Measurements from ENCODE around the gene RERE. TPM values are rescaled to one million over a fixed set of nuclear protein-coding genes. Genes with fewer than 3 reads are reported as not detected.

RERE gene
- total and polyA plus RNA-seq, 2 donors (not counting 3 experiments of a cell fraction or from before 2014, with no cell fraction given): 14.1 to 113 TPM

DNA sequence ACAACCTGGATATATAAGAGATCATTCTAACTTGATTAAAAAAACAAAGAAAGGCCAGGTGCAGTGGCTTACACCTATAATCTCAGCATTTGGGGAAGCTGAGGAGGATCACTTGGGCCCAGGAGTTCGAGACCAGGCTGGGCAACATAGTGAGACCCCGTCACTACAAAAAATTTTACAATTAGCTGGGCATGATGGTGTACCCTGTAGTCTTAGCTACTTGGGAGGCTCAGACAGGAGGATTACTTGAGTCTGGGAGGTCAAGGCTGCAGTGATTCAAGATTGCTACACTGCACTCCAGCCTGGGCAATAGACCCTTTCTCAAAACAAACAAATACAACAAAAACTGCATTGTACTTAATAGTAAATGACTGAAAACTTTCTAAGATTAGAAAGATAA lies 330.2 kb downstream of the RERE start:
- Histone ChIP-seq H3K27ac (ENCODE audit: insufficient read depth, low read depth, low read length) (no peak overlapping the region), H3K4me1 (ENCODE audit: control insufficient read depth, extremely low read depth, insufficient read depth, low read length) (no peaks in the 10 kb centered on the region), H3K27me3 (ENCODE audit: control insufficient read depth in 2 of 2, insufficient read depth in 2 of 2, low read length in 2 of 2) (no peaks in the 10 kb centered on the region), H3K9me1 (replicated peaks; ENCODE audit: control insufficient read depth, extremely low read depth, insufficient read depth, low read length) (no peaks in the 10 kb centered on the region), H3K36me3 (ENCODE audit: control insufficient read depth in 2 of 2, extremely low read depth in 1 of 2, insufficient read depth in 2 of 2, low read length in 2 of 2) (no peaks in the 10 kb centered on the region), H3K4me3 (replicated peaks in 1 of 3; ENCODE audit: insufficient read depth in 1 of 3, low read depth in 1 of 3, low read length in 3 of 3) (no peak overlapping the region), H3K79me2 (ENCODE audit: control insufficient read depth, insufficient read depth, low read length) (peaks cover 4% of the 10 kb centered on the region), H3K4me2 (ENCODE audit: insufficient read depth, low read length) (no peak overlapping the region), H3K9ac (replicated peaks; ENCODE audit: extremely low read depth, insufficient read depth, low read length) (no peak overlapping the region), H4K20me1 (replicated peaks; ENCODE audit: control insufficient read depth, extremely low read depth, insufficient read depth, low read length) (no peaks in the 10 kb centered on the region), H3K9me3 (replicated peaks; ENCODE audit: control insufficient read depth, insufficient read depth, low read length) (no peaks in the 10 kb centered on the region), H2AFZ (ENCODE audit: low read depth, low read length) (no peak overlapping the region)
- BruUV-seq (replicated peaks): no TSS peak
- TF ChIP-seq EZH2 (IDR thresholded peaks at IDR 0.05; ENCODE audit: borderline replicate concordance, low read depth, low read length, severe bottlenecking) (no peak), POLR2A (IDR thresholded peaks at IDR 0.05; ENCODE audit: low read depth, low read length) (no peak), POLR2AphosphoS5 (IDR thresholded peaks at IDR 0.05; ENCODE audit: insufficient read depth, low read depth, low read length) (no peak), FOS (IDR thresholded peaks at IDR 0.05; ENCODE audit: borderline replicate concordance, insufficient read depth, low read length) (no peak), GATA2 (IDR thresholded peaks at IDR 0.05; ENCODE audit: insufficient read depth, insufficient read length, low read depth, low read length) (no peak), JUN (IDR thresholded peaks at IDR 0.05; ENCODE audit: borderline replicate concordance, insufficient read depth, insufficient read length, low read depth) (no peak), MYC (IDR thresholded peaks at IDR 0.05; ENCODE audit: low read depth, low read length) (no peak)
- TF ChIP-seq, protein P1, sequence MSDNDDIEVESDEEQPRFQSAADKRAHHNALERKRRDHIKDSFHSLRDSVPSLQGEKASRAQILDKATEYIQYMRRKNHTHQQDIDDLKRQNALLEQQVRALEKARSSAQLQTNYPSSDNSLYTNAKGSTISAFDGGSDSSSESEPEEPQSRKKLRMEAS (IDR thresholded peaks at IDR 0.05; ENCODE audit: insufficient read depth, insufficient read length): no peak
- TF ChIP-seq, protein P2, sequence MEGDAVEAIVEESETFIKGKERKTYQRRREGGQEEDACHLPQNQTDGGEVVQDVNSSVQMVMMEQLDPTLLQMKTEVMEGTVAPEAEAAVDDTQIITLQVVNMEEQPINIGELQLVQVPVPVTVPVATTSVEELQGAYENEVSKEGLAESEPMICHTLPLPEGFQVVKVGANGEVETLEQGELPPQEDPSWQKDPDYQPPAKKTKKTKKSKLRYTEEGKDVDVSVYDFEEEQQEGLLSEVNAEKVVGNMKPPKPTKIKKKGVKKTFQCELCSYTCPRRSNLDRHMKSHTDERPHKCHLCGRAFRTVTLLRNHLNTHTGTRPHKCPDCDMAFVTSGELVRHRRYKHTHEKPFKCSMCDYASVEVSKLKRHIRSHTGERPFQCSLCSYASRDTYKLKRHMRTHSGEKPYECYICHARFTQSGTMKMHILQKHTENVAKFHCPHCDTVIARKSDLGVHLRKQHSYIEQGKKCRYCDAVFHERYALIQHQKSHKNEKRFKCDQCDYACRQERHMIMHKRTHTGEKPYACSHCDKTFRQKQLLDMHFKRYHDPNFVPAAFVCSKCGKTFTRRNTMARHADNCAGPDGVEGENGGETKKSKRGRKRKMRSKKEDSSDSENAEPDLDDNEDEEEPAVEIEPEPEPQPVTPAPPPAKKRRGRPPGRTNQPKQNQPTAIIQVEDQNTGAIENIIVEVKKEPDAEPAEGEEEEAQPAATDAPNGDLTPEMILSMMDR (IDR thresholded peaks at IDR 0.05; ENCODE audit: extremely low read depth in 1 of 2, insufficient read depth in 1 of 2, low read depth in 1 of 2, low read length in 2 of 2): no peak
- no peak for DNase-seq (ENCODE audit: low read depth, low spot score)
- ChIA-PET CTCF (no interaction called here), POLR2A (no interaction called here)
- no peak for FAIRE-seq
- intact Hi-C loops (cut with micrococcal nuclease): loop anchor here (5.0 kb wide), 1 partner anchor 70 kb away; no protein-coding TSS in a partner anchor
- dilution Hi-C loops (cut with MboI; ENCODE audit: extremely low pct_ligation_motif_present, low sequenced_read_pairs): no loop called here
